NCI-H2196 (cell line): ENCODE results near the gene HSPG2.

ENCODE experiments used
- DNase-seq: peaks from one replicate; lab custom pipeline; 2025; ENCODE audit not compliant: unreplicated experiment; lab: John Stamatoyannopoulos, UW

Gene HSPG2

DNA sequence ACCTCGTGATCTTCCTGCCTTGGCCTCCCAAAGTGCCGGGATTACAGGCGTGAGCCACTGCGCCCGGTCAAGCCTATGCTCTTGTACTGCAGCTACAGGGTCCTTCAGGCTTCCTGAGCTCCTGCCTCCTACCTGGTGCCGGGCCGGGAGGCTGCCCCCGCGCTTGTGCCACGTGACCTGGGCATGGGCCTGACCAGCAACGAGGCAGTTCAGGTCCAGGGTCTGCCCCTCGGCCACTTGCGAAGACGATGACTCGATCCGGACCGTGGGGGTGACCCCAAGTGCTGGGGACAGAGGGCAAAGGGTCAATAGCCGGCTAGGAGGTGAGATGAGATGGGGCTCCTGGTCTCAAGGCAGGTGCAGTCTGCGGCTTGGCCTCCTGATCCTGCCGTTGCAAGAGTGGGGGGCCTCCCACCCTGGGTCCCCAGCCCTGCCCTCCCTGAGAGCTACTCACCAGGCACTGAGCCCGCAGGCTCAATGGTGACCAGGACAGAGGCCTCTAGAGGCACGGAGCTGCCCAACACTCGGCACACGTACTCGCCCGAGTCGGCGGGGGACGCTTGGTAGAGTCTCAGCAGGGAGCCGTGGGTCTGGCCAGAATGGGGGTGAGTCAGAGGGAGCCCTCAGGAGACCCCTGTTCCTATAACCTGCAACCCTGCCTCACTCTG lies 87.1 kb downstream of the HSPG2 start:
- no peak for DNase-seq

DNA sequence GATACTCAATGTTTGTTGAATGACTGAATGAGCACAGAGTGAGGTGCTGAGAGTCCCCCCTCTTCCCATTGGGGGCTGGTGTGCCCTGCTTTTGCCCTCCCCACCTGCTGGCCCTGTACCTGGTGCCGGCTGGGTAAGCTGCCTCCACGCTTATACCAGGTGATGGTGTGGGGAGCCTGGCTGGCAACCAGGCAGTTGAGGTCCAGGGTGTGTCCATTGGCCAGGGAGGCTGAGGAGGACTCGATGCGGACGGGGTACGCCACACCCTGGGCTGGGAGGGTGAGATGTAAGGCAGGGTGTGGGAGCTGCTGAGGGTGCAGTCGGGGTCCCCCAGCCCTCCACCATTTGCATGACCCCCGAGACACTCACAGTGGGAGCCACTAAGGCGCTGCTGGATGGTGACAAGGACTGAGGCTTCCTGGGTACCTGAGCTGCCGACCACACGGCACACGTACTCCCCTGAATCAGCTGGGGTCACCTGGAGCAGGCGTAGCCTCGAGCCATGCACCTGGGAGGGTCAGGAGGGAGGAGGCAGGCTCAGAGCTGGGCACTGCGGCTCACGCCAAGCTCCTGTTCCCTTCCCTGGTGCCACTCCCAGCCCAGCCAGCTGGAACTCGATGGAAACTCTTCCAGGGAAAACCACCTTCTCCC lies 88.5 kb downstream of the HSPG2 start:
- DNase-seq, result no peak

DNA sequence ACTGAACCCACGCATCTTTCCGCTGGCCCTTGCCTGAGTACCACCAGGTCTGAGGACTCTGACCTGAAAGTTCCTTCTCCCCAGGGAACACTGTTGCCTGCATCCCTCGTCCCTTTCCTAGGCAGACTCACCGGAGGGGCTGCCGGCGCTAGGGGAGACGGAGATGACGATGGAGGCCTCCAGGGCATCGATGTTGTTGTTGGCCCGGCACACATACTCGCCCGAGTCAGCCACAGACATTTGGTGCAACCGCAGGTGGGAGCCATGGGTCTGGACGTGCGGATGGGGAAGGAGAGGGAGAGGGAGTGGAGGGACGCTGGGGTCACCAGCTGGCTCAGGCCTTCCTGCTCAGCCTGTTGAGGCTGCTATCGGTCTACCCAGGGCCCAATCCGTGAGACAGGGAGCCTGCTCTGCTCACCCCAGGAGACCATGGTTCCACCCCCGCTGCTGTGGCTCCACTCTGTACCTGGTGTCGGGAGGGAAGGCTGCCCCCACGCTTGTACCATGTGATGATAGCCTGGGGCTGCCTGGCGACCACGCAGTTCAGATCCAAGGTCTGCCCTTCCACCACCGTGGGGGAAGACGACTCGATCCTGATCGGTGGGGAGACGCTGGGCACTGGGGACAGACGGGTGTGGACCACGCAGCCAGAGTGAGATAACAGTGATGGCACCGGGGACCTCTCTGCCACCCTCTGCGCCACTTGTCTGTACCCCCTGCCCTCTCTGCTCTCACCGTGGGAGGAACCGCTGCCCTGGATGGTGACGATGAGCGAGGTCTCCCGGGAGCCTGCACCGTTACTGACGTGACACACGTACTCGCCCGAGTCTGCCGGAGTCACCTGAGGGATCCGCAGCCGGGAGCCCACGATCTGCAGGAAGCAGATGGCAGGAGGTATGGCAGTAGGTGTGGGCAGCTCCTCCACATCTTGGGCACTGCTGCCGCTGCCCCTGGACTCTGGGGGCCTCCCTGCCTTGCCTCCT lies 89.6 kb downstream of the HSPG2 start:
- no peak for DNase-seq

DNA sequence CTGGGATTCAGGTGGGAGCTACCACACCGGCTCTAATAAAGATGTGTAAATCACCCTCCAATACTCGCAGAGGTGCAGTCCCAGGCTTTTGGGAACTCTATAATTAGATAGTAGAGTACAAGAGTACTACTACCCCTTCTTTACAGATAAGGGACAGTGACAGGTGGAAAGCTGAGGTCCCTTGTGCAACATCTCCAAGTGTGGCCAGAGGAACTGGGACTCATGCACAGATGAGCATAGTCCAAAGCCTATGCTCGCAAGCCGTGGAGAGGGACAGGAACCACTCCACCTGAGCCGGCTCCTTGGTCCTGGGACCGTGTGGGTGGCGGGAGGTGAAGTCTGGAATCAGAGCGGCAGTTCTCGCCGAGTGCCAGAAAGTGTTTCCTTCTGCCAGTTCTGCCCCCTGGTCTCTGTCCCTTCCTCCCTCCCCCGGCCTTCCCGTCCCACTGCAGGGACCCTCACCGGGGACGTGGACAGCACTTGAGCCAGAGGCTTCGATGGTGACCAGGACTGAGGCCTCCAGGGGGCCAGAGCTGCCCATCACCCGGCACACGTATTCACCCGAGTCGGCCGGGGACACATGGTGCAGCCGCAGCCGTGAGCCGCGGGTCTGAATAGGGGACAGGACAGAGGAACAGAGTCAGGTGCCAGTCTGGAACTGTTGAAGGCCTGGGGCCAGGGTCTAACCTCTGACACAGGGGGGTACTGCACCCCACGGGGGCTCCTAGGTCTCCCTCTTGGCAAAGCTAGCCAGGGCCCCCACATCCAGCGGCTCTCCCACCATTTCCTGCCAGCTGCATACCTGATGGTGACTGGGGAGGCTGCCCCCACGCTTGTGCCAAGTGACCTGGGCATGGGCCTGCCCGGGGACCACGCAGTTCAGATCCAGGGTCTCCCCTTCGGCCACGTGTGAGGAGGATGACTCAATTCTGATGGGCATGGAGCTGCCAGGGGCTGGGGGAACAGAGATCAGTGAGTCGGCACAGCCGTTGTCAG lies 91.2 kb downstream of the HSPG2 start:
- no peak for DNase-seq

DNA sequence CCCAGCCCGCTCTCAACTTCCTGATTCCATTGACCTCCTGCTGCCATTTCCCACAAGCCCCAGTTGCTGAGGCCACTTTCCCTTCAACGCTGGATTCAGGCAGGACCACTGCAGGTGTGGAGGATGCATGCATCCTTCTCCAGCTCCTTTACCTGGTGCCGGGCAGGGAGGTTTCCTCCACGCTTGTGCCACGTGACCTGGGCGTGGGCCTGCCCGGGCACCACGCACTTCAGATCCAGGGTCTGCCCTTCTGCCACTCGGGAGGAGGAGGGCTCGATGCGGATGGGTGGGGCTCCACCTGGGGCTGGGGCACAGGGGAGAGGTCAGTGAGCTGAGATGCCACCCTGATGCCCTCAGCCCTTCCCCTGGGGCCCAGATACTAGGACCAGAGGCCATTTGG lies 93.1 kb downstream of the HSPG2 start:
- DNase-seq, result no peak

DNA sequence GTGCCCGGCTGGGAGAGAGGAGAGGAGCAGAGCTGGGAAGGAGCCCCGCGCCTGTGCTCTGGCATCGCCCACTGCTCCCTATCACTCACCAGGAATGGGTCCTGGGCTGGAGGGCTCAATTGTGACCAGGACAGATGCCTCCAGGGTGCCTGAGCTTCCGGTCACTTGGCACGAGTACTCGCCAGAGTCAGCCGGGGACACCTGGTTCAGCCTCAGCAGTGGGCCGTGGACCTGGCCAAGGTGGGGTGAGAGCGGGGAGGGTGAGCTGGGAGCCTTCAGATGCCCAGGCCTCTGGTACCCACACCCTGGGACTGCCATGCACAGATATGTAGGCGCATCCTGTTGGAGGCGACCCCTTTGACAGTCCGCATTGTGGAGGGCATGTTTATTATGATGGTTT lies 93.9 kb downstream of the HSPG2 start:
- no peak for DNase-seq

DNA sequence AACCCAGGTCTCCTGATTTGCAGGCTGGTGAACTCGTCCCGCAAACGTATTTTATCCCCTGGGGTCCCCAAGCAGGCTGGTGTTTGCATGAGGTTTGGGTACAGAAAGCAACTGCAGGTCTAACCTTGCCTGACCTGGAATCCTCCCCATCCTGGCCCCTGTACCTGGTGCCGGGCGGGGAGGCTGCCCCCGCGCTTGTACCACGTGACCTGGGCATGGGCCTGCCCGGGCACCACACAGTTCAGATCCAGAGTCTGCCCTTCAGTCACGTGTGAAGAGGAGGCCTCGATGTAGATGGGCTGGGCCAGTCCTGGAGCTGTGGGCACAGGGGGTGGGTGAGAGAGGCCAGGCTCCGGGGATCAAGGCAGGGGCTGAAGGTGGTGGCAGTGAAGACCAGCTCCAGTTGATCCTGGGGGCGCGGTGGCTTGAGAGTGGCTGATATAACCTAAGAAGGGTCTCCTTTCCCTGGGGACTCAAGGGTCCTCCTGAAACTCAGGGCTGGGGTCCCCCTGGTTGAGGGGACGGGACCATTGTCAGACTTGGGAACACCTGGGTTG lies 94.4 kb downstream of the HSPG2 start:
- no peak for DNase-seq

DNA sequence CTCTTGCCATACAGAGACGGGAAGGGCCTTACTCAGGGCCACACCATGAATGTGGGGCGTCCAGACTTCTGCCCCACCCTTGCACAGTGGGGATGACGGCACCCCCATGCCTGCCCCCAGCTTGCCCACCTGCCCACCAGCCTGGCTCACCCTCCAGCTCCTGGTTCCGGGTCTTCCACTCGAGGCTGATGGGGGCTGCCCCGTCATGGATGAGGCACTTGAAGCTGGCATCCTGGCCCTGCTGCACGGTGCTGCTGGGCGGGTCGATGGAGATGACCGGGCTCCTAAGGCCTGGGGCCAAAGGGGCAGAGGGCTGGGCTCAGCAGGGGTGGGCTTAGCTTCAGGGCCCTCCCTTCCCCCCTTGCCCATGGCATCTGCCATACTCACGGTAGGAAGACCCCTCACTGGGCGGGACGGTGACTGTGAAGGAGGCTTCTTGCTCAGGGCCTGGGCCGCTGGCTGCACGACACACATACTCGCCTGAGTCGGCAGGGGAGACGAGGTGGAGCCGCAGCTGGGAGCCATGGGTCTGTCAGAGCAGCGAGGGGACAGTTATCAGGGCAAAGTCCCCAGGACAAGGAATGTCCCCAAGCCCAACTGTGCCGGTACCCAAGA lies 95.2 kb downstream of the HSPG2 start:
- DNase-seq, result no peak

DNA sequence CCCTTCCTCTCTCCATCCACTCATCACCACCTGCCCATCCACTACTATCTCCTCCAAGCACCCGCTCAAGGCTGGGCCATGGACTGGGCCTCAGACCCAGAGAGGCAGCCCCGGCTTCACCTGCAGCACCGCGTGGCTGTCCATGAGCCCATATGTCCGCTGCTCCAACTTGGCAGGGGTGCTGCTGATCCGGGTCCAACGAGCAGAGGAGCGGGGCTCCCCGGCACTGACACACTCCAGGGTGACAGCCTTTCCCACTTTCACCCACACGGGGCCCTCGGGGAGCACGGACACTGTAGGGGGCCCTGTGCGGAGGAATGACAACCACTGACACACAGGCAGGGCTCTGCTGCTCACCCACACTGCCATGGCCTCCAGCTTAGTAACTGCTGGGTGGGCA lies 96.1 kb downstream of the HSPG2 start:
- DNase-seq, result no peak

DNA sequence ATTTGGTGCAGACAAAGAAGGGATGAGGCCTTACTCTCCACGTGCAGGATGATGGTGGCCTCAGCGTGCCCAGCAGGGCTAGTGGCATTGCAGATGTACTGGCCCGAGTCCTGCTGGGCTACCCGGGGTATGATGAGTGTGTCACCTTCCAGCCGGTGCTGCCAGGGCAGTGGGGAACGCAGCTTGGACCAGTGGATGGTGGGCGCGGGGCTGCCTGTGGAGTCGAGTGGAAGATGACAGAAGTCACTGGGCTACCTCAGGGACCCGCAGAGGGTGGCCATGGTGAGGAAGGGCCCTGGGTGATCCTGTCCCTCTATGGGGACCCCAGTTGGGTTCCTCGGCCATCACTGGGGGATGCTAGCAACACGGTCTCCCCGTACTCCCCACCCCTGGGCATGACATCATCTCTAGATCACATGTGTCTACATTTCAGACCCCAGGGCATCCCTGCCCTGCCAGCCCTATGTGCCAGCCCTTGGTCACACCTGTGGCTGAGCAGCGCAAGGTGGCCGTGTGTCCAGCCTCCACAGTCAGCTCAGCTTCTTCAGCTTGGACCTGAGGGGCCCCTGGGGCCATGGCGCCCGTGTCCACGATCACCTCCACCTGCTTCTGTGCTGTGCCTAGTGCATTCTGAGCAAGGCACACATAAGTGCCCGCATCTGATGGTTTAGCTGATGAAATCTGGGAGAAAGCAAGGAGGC lies 97.6 kb downstream of the HSPG2 start:
- no peak for DNase-seq

DNA sequence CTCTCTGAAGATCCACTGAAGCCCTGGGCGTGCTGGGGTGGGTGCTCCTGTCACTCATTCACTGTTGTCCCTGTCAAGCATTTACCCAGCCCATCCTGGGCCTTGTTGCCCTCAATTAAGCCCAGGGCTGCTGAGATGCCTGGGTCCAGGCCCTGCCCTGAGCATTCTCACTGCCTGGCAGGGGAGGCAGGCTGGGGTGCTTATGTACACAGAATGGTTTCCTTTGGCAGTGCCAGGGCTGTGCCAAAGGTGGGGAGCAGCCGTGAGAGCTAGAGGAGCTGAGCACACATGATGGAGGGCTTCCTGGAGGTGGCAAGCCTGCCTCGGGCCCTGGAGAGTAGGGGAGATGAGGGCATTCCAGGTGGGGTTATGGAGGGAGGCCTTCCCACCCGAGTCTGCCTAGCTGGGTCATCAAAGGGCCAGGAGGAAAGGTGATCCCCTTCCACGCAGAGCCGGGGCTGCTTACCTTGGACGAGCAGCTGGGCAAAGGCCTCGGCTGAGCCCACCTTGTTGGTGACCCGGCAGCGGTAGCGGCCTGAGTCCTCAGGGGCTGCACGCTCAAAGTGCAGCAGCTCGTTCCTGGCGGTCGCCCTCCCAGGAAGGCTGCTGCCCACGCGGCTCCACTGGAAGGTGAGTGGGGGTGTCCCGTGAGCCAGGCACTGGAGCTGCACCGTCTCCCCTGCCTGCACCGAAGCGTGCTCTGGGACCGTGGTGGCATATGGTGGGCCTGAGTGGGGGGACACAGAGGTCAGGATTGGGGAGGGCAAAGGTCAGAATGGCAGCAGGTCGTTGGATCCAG lies 98.6 kb downstream of the HSPG2 start:
- no peak for DNase-seq

DNA sequence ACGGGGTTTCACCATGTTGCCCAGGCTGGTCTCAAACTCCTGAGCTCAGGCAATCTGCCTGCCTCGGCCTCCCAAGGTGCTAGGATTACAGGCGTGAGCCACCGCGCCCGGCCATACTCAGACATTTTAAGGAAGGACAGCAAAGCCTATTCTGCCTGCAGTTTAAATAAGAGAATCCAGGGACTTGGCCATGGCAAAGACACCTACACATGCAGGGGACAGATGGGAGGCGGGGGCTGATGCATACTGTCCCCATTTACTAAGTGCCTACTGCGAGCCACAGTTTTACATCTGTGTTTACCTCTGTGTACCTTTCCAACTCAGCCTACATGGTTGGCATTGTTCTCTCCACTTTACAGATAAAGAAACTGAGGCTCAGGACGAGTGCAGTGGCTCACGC lies 99.6 kb downstream of the HSPG2 start:
- DNase-seq, result no peak

DNA sequence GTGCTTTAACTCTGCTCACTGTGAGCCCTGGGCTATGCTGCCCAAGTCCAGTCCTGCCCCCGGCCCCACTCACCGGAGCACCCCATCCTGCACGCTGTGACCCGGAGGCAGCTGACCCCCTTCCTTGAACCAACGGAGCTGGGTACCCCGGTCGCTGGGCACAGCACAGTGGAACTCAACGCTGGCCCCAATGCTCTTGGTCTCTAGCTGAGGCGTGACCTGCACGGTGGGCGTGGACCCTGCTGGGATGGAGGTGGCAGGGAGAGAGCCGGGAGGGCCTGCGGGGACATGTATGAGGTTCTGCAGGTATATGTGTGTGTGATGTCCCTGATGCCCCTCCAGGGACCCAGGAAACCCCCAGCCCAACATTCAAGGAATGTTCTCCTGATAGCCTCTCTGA lies 100.4 kb downstream of the HSPG2 start:
- no peak for DNase-seq

DNA sequence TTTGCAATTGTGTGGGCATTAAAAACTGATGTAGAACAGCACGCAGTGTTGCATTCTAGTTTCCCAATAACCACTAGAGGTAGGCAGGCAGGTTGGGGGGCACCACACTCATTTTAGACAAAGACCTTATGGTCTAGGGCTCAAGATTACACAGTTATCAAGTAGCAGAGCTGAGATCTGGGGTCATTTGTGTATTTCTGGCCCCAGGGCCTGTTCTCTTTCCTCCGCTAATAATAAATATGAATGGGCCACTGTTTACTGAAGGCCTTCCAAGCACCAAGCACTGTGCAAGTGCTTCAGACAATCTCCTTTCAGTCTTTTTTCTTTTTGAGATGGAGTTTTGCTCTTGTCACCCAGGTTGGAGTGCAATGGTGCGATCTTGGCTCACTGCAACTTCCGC lies 101.1 kb downstream of the HSPG2 start:
- no peak for DNase-seq

DNA sequence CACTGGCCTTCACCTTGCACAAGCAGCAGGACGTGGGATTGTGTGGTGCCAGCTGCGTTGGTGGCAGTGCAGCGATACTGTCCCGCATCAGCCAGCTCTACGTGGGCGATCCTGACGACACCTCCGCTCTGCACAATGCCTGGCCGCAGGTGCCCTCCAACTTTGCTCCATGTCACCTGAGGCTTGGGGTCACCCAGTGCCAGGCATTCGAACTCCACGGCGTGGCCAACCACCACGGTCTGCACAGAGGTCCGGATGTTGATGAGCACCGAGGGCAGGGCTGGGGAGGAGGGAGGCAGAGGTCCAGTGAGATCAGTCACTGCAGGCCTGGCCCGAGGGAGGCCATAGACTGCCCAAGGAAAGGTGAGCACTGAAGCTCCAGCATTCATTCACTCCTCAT lies 102.4 kb downstream of the HSPG2 start:
- DNase-seq, result no peak

DNA sequence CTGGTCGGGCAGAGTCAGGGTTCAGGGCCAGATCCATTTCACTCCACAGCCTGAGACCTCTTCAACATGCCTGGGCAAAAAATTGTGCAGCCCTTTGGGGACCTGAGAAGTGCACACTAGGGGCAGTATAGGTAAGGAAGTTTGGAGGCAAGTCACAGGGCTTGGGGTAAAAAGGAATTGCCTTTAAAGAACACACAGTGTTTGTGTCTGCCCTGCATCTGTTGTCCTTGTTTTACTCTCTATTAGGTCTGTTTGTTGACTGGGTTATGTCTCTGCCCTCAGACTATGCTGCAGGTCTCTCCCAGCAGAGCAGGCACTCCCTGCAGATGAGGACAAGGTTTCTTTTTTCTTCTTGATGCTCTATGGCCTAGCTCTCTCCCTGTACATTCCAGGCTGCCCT lies 103.0 kb downstream of the HSPG2 start:
- no peak for DNase-seq

DNA sequence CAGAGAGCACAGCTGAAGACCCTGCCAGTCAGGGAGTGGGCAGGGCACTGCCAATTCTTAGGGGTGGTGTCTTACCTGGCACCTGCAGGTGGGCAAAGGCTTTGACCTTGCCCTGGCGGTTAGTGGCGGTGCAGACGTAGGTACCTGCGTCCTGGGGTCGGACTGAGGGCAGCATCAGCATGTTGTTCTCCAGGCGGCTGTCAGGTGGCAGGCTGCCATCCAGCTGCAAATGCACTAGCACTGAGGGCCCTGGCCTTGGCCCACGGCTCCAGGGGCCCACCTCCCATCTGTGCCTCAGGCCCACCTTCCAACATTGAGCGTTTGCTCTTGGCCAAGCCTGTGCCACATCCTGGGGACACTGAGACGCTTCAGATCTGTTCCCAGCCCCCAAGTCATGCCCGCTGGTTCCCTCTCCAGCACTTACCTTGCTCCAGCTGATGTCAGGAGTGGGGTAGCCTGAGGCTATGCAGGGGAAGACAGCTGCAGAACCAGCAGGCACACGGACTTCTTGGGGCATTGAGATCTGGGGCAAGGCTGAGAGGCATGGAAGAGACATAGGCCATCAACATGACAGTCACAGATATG lies 103.6 kb downstream of the HSPG2 start:
- no peak for DNase-seq

DNA sequence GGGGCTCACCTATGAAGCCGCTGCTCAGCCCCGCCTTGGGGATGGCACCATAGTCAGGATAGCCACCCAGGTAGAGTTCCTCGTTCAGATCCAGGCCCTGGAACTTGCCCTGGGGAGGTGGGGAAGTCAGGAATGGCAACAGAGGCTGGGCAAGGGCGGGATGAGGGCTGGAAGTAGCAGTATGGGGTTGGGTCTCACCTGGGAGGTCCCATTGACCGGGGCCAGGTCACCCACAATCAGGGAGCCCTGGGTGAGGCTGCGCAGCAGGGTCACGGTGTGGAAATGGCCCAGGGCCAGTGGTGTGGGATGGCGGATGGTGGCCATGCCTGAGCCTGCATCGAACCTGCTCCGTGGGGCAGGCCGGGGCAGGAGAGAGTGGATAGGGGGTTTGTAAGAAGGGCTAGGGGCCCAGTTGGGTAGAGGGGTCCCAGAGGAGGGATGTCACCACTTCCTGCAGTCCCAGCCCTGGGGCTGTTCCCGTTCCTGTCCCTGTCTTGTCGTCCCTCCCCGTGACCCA lies 105.6 kb downstream of the HSPG2 start:
- no peak for DNase-seq
